Neural progenitor cell (in vitro differentiated cells): ENCODE data around the gene OR10W1.

ENCODE experiments used
- EZH2 ChIP-seq: fragments of 200-600 bp; sonication (generic); IDR thresholded peaks from 2 replicates; pipeline ENCODE4 v1.6.1; 2017; ENCODE audit warnings: antibody characterized with exemption, mild to moderate bottlenecking, moderate library complexity
- EZH2phosphoT487 ChIP-seq: fragments of 200-600 bp; sonication (generic); IDR thresholded peaks from 2 replicates; pipeline ENCODE4 v1.6.1; 2017; ENCODE audit warnings: antibody characterized with exemption
- TF ChIP-seq, protein P1 (sequence below): fragments of 200-600 bp; sonication (generic); IDR thresholded peaks from 2 replicates; pipeline ENCODE4 v1.5.1; 2017; ENCODE audit warnings: antibody characterized with exemption, mild to moderate bottlenecking

DNA sequence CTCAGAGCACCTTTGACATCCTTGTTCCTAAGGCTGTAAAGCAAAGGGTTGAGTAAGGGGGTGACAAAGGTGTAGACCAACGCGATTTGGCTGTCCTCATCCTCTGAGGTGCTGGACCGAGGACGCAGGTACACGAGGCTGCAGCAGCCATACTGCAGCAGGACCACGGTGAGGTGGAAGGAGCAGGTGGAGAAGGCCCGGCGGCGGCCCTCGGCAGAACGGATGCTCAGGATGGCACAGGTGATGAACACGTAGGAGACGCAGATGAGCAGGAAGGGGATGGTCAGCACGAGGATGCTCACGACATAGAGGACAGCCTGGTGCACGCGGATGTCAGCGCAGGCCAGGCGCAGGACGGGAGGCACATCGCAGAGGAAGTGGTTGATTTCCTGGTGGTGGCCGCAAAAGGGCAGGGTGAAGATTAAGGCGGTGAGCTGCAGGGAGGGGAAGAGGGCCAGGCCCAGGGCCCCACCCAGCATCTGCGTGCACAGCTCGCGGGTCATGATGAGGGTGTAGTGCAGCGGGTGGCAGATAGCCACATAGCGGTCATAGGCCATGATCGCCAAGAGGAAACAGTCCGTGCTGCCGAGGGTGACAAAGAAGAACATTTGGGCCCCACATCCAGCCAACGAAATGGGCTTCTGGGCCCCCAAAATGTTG lies 40.0 kb downstream of the OR10W1 start:
- TF ChIP-seq EZH2 (no peak), EZH2phosphoT487 (no peak)
- TF ChIP-seq, protein P1, sequence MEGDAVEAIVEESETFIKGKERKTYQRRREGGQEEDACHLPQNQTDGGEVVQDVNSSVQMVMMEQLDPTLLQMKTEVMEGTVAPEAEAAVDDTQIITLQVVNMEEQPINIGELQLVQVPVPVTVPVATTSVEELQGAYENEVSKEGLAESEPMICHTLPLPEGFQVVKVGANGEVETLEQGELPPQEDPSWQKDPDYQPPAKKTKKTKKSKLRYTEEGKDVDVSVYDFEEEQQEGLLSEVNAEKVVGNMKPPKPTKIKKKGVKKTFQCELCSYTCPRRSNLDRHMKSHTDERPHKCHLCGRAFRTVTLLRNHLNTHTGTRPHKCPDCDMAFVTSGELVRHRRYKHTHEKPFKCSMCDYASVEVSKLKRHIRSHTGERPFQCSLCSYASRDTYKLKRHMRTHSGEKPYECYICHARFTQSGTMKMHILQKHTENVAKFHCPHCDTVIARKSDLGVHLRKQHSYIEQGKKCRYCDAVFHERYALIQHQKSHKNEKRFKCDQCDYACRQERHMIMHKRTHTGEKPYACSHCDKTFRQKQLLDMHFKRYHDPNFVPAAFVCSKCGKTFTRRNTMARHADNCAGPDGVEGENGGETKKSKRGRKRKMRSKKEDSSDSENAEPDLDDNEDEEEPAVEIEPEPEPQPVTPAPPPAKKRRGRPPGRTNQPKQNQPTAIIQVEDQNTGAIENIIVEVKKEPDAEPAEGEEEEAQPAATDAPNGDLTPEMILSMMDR = no peak
